ENCODE measurements around the gene MATN4.

MATN4 gene

DNA sequence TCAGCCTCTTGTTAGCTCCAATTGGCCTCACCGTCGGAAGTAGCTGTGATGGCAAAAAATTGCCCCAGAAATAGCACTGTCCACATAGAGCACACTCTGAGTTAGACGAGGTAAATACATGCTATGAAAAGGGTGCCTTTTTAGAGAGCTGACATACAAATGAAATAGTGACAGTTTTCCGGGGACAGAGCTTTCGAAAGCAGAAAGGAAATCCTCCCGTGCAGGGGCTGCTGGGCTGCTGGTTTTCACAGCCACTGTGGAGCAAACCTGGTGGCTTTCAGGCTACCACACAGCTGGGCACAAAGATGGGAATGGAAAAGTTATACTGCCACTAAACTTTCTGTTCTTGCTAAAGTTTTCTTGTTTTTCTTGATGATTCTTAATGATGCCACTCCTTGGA lies 62.0 kb downstream of the MATN4 start:
- H3K36me3 ChIP-seq (ENCODE audit: control insufficient read depth in 2 of 2, insufficient read depth in 2 of 2, low read length in 2 of 2): no peaks in the 10 kb centered on the region
- H3K4me3 ChIP-seq (ENCODE audit: low read length in 2 of 2): no peak overlapping the region
- H3K9ac ChIP-seq (ENCODE audit: low read length in 2 of 2): no peak overlapping the region
- H3K9me3 ChIP-seq (ENCODE audit: control insufficient read depth in 2 of 2, low read length in 2 of 2): no peaks in the 10 kb centered on the region
- no peaks in the 10 kb centered on the region for H3K4me1 ChIP-seq (ENCODE audit: control insufficient read depth, insufficient read depth, low read length)
- no peak overlapping the region for H3K27ac ChIP-seq (ENCODE audit: low read length)
- peaks cover 0 to 3% of the 10 kb centered on the region in 2 donors for H3K27me3 ChIP-seq (ENCODE audit: control insufficient read depth in 1 of 2, insufficient read depth in 2 of 2, low read length in 2 of 2)
